PFSK-1 (cell line): ENCODE results near the gene UST.

Experiments used
- FOXP2 ChIP-seq: optimal IDR thresholded peaks from 2 replicates; pipeline ENCODE3; 2011; ENCODE audit warnings: borderline replicate concordance, control low read depth, inconsistent platforms; ENCODE audit not compliant: insufficient read depth; ENCODE audit errors: extremely low read length, extremely low read depth
- POLR2AphosphoS5 ChIP-seq: IDR thresholded peaks from 2 replicates; pipeline ENCODE4 v1.6.1; 2012; ENCODE audit warnings: low read depth, mild to moderate bottlenecking, control low read depth, low read length, moderate library complexity
- SIN3A ChIP-seq: IDR thresholded peaks from 2 replicates; pipeline ENCODE4 v1.6.1; 2012; ENCODE audit warnings: mild to moderate bottlenecking, low read length, moderate library complexity, borderline replicate concordance; ENCODE audit not compliant: insufficient read depth
- TAF1 ChIP-seq: IDR thresholded peaks from 2 replicates; pipeline ENCODE4 v1.6.1; 2012; ENCODE audit warnings: low read length, control low read depth, borderline replicate concordance; ENCODE audit not compliant: insufficient read depth
- TF ChIP-seq, protein P1 (sequence below), 2 experiments: IDR thresholded peaks; 2 replicates each; pipeline versions ENCODE4 v1.6.1 to v1.8.0; 2011 to 2012; ENCODE audit warnings: low read depth in 2 of 2, low read length in 2 of 2, control low read depth in 1 of 2, inconsistent platforms in 1 of 2, mild to moderate bottlenecking in 1 of 2, moderate library complexity in 1 of 2; ENCODE audit not compliant: insufficient read depth in 1 of 2

Gene UST

DNA sequence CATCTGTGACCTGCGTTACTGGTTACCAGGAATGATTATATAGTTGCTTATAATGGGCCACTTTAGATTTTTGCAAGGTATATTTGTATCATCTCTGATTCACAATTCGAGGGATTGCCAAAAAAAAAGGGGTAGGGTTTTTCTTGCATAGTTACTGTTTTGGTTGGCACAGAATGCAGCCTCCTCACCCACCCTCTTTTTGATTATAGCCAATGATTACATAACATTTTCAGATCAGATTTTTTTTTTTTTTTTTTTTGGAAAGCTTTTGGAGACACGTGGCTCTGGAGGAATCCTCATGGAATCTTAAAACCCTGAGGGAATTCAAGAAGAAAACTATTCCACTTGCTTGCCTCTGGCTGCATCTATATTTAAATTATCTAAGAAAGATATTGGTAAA lies 53.7 kb downstream of the UST start:
- TF ChIP-seq, protein P1, sequence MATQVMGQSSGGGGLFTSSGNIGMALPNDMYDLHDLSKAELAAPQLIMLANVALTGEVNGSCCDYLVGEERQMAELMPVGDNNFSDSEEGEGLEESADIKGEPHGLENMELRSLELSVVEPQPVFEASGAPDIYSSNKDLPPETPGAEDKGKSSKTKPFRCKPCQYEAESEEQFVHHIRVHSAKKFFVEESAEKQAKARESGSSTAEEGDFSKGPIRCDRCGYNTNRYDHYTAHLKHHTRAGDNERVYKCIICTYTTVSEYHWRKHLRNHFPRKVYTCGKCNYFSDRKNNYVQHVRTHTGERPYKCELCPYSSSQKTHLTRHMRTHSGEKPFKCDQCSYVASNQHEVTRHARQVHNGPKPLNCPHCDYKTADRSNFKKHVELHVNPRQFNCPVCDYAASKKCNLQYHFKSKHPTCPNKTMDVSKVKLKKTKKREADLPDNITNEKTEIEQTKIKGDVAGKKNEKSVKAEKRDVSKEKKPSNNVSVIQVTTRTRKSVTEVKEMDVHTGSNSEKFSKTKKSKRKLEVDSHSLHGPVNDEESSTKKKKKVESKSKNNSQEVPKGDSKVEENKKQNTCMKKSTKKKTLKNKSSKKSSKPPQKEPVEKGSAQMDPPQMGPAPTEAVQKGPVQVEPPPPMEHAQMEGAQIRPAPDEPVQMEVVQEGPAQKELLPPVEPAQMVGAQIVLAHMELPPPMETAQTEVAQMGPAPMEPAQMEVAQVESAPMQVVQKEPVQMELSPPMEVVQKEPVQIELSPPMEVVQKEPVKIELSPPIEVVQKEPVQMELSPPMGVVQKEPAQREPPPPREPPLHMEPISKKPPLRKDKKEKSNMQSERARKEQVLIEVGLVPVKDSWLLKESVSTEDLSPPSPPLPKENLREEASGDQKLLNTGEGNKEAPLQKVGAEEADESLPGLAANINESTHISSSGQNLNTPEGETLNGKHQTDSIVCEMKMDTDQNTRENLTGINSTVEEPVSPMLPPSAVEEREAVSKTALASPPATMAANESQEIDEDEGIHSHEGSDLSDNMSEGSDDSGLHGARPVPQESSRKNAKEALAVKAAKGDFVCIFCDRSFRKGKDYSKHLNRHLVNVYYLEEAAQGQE (IDR thresholded peaks at IDR 0.05; ENCODE audit: insufficient read depth in 1 of 2, low read depth in 2 of 2, low read length in 2 of 2) = no peak
- TF ChIP-seq SIN3A (no peak), POLR2AphosphoS5 (no peak), TAF1 (no peak), FOXP2 (no peak)

GRCh38 chr6:148803979-148804378 lies 57.1 kb downstream of the UST start:
- TF ChIP-seq SIN3A (no peak), POLR2AphosphoS5 (no peak), FOXP2 (no peak), TAF1 (no peak)
- TF ChIP-seq, protein P1 (IDR thresholded peaks at IDR 0.05; ENCODE audit: insufficient read depth in 1 of 2, low read depth in 2 of 2, low read length in 2 of 2) = no peak

DNA sequence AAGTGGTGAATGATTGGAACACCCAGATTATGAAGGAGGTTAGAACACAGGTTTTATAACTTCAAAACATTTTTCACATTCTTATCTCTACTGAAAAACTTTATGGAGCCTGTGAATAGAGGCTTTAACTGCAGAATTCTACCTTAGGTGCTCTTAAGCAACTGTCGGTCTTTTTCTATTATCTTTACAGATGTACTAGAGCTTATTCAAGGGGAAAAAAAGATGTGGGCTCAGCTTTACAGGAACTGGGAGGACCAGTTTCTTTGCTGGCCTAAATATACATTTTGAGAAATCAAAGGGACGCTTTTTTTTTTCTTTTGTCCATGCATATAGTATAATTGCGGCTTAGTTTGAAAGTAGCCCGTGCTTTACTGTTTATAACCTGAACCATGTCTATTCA lies 58.9 kb downstream of the UST start:
- TF ChIP-seq SIN3A = no peak
- no peak for TF ChIP-seq TAF1
- TF ChIP-seq, protein P1 (IDR thresholded peaks at IDR 0.05; ENCODE audit: insufficient read depth in 1 of 2, low read depth in 2 of 2, low read length in 2 of 2) = no peak

DNA sequence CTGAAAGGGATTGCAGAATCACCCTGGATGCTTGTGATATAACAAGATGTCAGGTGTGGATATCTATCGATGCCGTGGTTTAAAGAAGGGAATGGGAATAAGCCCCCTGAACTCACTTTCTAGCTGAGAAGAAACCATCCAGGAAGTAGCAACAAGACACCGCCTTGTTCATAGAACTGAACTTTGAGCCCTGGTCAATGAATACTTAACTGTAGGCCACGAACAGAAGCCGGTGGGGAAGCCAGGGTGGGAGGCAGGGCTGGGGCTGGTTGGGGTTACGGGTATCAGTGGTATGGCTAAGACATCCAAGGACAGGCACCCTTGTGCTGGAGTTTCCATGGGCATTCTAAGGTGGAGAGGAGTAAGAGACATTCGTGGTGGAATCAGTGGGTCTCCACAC lies 61.0 kb downstream of the UST start:
- no peak for TF ChIP-seq POLR2AphosphoS5
- no peak for TF ChIP-seq FOXP2
- TF ChIP-seq, protein P1 (IDR thresholded peaks at IDR 0.05; ENCODE audit: insufficient read depth in 1 of 2, low read depth in 2 of 2, low read length in 2 of 2) = no peak

DNA sequence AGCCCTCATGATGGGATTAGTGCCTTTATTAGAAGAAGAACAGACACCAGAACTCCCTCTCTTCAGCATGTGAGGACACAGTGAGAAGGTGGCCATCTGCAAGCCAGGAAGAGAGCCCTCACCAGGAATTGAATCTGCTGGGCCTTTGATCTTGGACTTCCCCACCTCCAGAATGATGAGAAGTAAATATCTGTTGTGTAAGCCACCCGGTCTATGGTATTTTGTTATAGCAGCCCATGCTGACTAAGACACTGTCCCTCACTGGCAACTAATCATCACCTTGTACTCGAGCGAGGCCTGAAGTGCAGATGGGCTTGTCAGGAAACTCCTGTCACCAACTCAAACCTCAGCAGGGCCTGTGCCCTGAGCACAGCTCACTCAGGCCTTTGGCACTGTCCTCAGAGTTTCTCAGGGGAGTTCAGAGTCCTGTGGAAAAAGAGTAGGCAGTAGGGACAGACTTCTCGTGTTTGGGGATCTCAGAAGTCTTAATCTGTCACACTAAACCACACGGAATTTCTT lies 62.0 kb downstream of the UST start:
- TF ChIP-seq TAF1 = no peak
